ENCODE data around the gene FDX2.
"Not testable (repeated sequence)": the region's sequence is repeated elsewhere in the genome, so short reads cannot be mapped to it uniquely, and the experiment has no call there.

The FDX2 gene

DNA sequence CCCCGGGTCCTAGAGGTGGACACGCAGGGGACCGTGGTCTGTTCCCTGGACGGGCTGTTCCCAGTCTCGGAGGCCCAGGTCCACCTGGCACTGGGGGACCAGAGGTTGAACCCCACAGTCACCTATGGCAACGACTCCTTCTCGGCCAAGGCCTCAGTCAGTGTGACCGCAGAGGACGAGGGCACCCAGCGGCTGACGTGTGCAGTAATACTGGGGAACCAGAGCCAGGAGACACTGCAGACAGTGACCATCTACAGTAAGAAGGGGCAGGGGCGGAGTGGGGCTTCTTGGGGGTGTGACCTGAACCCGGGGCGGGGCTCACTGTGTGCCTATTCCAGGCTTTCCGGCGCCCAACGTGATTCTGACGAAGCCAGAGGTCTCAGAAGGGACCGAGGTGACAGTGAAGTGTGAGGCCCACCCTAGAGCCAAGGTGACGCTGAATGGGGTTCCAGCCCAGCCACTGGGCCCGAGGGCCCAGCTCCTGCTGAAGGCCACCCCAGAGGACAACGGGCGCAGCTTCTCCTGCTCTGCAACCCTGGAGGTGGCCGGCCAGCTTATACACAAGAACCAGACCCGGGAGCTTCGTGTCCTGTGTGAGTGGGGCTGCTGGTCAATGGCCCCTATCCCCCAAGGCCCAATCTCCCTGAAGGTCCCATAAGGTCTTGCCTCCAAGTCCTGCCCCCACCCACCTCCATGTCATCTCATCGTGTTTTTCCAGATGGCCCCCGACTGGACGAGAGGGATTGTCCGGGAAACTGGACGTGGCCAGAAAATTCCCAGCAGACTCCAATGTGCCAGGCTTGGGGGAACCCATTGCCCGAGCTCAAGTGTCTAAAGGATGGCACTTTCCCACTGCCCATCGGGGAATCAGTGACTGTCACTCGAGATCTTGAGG lies 31.5 kb downstream of the FDX2 start:
- DNase-seq (ENCODE audit: low spot score) = no peak

DNA sequence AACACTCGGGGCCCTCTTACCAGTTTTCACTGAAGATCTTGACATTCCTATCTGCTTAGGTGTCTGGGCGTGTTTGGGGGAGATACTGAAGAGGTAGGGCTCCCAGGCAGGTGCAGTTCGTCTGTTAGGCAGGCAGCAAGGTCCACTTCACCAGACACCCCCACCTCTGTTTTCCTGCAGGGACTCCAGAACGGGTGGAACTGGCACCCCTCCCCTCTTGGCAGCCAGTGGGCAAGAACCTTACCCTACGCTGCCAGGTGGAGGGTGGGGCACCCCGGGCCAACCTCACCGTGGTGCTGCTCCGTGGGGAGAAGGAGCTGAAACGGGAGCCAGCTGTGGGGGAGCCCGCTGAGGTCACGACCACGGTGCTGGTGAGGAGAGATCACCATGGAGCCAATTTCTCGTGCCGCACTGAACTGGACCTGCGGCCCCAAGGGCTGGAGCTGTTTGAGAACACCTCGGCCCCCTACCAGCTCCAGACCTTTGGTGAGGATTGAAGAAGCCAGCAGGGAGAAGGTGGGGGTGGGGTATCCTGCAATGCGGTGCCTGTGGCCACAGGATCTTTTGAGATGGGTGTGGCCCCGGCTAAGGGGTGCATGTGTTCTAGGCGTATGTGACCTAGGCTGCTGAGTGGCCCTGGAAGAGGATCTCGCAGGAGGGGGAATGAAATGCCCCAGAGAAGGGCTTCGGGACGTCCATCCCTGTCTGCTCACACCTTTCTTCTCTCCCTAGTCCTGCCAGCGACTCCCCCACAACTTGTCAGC lies 32.3 kb downstream of the FDX2 start:
- no peak for DNase-seq (ENCODE audit: low spot score)

DNA sequence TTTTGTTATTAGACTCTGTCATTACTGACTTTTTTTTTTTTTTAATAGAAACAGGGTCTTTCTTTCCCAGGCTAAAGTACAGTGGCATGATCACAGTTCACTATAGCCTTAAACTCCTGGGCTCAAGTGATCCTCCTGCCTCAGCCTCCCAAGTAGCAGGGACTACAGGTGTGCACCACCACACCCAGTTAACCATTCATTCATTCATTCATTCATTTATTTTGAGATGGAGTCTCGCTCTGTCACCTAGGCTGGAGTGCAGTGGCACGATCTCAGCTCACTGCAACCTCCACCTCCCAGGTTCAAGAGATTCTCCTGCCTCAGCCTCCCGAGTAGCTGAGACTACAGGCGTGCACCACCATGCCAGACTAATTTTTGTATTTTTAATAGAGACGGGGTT lies 33.8 kb downstream of the FDX2 start:
- not testable (repeated sequence) for DNase-seq (ENCODE audit: low spot score)

DNA sequence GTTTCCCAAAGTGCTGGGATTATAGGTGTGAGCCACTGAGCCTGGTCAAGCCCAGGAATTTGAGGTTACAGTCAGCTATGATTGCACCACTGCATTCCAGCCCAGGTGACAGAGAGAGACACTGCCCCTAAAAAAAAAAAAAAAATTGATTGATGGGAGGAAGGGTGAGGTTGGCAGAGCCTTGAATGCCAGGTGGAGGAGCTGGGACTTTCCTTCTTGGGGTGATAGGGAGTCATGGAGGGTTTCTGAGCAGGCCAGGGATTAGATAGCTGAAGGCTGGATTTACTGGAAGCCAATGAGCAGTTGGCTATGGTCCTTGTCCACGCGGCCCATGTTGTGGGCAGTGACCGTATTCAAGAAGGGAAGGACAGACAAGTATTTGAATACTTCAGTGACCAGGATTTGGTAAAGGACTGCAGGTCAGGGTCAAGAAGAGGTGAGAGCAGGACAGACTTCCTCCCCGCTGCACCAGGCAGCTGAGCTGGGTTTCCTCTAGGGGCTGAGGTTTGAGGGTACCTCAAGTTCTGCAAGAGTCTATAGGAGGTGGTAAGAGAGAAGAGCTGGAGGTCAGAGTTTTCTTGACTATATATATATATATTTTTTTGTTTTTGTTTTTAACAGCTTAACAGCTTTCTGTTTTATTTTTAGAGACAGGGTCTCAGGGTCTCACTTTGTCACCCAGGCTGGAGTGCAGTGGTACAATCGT lies 35.9 kb downstream of the FDX2 start:
- no peak for DNase-seq (ENCODE audit: low spot score)

DNA sequence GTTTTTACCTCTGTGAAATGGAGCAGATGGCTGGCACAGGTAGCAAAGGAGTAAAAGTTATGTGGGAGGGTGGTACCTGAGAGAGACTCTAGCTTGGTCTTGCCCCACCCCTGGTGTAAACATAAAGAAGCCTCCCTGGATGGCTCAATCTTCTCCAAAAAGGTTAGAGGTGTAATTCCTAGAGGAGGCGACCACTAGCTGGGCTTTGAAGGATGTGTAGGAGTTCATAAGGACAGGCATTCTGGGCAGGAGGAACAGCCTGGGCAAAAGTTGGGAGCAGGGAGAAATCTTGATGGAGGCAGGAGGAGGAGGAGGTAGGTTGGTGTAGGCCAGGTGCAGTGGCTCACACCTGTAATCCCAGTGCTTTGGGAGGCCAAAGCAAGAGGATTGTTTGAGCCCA lies 36.9 kb downstream of the FDX2 start:
- DNase-seq (ENCODE audit: low spot score) = no peak

DNA sequence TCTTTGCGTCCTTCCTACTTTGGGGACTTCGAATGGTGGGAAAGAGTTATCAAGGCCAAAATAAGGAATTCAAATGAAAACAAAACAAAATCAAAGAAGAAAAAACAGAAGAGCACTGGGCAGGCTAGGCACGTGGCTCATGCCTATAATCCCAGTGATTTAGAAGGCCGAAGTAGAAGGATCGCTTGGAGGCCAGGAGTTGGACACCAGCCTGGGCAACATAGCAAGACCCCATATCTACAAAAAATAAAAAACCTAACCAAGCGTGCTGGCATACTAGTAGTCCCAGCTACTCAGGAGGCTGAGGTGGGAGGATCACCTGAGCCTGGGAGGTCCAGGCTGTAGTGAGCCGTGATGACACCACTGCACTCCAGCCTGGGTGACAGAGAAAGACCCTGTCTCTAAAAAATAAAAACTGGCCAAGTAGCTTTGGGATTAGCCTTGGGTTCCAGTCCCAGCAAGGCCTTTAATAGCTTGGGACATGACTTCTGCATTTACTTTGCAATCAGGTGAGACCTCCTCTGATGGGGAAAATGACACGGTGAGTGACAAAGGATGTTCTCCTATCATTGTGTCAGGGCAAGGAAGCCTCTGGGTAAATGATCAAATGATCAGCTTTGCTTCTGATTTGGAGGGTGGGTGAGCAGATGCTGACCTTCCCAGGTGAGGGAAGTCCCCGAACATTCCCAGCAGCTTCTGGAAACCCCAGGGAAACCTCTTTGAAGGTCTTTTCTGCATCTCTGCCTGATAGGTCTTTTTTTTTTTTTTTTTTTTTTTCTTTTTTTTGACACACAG lies 37.8 kb downstream of the FDX2 start:
- DNase-seq (ENCODE audit: low spot score) = no peak

DNA sequence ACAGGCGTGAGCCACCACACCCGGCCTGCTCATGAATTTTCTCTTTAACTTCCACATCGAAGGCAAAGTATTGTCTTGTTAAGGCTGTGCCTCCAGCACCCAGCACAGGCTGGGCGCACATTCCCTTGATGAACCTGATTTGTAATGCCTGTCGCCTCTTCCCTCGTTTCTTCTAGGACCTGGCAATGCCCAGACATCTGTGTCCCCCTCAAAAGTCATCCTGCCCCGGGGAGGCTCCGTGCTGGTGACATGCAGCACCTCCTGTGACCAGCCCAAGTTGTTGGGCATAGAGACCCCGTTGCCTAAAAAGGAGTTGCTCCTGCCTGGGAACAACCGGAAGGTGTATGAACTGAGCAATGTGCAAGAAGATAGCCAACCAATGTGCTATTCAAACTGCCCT lies 41.2 kb downstream of the FDX2 start:
- no peak for DNase-seq (ENCODE audit: low spot score)

DNA sequence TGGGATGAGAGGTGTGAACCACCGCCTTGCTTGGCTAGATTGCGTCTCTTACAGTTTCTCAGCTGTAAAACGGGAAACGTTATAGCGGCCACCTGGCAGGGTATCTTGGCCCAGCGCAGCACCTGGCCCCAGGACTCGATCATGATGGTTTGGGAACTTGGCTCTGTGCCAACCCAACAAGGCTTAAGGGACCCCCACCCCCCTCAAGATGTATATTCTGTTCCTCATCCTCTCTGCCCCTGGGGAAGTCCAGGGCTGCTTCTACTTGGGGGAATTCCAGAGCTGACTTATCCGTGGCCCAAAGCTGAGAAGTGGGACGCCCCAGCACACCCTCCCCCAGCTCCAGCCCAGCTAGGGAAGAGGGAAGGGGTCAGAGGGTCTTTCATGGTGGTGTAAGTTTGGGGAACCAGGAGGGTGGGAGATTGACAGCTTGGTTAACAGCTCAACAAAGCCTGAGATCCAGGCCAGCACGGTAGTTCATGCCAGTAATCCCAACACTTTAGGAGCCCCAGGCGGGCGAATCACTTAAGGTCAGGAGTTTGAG lies 44.2 kb downstream of the FDX2 start:
- DNase-seq (ENCODE audit: low spot score) = peak; percentile 23

DNA sequence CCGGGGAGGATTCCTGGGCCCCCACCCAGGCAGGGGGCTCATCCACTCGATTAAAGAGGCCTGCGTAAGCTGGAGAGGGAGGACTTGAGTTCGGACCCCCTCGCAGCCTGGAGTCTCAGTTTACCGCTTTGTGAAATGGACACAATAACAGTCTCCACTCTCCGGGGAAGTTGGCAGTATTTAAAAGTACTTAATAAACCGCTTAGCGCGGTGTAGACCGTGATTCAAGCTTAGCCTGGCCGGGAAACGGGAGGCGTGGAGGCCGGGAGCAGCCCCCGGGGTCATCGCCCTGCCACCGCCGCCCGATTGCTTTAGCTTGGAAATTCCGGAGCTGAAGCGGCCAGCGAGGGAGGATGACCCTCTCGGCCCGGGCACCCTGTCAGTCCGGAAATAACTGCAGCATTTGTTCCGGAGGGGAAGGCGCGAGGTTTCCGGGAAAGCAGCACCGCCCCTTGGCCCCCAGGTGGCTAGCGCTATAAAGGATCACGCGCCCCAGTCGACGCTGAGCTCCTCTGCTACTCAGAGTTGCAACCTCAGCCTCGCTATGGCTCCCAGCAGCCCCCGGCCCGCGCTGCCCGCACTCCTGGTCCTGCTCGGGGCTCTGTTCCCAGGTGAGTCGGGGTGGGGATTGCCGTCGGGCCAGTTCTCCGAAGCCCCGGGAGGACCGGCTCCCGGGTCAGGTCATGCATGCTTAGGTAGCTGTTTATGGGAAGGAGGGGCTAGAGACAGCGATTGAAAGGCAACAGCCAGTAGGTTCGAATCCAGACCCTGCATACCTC lies 45.0 kb downstream of the FDX2 start, which contains the start of gene ICAM1:
Gene ICAM1 (plus strand): TSS at position 505 of the 779 bp plus-strand sequence. CDS start 40 bp downstream, at position 545.
- peak; percentile 55 for DNase-seq (ENCODE audit: low spot score)

DNA sequence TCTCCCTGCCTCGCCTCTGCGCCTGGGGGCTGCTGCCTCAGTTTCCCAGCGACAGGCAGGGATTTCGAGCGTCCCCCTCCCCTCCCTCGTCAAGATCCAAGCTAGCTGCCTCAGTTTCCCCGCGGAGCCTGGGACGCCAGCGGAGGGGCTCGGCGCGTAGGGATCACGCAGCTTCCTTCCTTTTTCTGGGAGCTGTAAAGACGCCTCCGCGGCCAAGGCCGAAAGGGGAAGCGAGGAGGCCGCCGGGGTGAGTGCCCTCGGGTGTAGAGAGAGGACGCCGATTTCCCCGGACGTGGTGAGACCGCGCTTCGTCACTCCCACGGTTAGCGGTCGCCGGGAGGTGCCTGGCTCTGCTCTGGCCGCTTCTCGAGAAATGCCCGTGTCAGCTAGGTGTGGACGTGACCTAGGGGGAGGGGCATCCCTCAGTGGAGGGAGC lies 45.6 kb downstream of the FDX2 start:
- DNase-seq (ENCODE audit: low spot score) = peak; percentile 36

DNA sequence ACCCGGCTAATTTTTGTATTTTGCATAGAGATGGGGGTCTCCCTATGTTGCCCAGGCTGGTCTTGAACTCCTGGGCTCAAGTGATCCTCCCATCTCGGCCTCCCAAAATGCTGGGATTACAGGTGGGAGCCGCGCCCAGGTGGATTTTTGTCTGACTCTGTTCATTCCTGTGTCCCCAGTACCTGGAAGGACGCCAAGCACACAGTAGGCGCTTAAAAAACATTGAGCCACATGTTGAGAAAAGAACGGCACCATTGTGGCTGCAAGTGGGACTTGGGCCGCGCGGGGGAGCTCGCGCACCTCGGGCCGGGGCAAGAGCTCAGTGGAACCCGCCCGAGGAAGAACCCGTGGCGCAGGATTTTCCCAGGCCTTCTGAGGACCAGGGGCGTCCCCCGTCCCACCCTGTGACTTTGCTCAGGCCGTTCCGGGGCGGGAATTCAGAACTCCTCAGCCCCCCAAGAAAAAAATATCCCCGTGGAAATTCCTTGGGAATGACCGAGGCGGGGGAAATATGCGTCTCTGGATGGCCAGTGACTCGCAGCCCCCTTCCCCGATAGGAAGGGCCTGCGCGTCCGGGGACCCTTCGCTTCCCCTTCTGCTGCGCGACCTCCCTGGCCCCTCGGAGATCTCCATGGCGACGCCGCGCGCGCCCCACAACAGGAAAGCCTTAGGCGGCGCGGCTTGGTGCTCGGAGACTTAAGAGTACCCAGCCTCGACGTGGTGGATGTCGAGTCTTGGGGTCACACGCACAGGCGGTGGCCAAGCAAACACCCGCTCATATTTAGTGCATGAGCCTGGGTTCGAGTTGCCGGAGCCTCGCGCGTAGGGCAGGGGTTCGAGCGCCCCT lies 46.3 kb downstream of the FDX2 start:
- peak; percentile 83 for DNase-seq (ENCODE audit: low spot score)

DNA sequence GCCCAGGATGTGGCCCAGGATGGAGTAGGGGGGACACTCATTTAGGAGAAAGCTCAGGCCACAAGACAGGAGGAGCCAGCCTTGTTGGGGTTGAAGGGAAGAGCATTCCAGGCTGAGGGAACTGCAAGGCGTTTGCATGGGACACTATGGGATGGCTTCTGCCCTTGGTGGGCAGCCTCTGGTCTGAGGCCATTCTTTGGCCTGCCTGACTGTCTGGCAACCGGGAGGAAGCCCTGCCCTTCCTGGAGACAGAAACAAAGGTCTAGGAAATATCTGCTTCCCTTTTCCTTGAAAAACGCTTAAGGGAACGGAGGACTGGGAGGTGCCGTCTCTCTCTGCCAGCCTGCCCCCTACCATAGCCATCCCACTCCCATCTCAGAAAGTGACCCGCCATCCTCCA lies 47.7 kb downstream of the FDX2 start:
- no peak for DNase-seq (ENCODE audit: low spot score)

DNA sequence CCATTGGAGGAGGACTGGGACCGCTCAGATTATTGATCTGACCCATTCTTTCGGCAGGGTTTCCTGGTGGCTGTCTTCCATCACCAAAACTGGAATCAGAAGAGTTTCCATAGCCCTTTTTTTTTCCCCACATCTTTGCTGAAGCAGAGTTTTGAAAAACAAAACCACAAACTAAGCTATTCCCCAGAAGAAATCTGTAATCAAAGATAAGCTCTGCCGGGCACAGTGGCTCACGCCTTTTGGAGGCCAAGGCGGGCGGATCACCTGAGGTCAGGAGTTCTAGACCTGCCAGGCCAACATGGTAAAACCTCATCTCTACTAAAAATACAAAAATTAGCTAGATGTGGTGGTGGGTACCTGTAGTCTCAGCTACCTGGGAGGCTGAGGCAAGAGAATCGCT lies 49.1 kb downstream of the FDX2 start:
- DNase-seq (ENCODE audit: low spot score) = no peak

DNA sequence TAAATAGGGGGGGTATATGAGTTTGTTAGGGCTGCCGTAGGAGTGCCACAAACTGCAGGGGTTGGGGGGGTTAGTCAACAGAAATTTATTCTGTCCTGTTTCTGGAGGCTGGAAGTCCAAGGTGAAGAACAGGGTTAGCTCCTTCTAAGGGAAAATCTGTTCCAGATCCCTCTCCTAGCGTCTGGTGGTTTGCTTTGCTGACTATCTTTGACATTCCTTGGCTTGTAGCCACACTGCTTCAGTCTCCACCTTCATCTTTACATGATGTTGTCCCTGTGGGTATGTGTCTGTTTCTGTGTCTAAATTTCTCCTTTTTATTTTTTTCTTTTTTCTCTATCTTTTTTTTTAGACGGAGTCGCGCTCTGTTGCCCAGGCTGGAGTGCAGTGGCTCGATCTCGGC lies 53.0 kb downstream of the FDX2 start:
- no peak for DNase-seq (ENCODE audit: low spot score)

DNA sequence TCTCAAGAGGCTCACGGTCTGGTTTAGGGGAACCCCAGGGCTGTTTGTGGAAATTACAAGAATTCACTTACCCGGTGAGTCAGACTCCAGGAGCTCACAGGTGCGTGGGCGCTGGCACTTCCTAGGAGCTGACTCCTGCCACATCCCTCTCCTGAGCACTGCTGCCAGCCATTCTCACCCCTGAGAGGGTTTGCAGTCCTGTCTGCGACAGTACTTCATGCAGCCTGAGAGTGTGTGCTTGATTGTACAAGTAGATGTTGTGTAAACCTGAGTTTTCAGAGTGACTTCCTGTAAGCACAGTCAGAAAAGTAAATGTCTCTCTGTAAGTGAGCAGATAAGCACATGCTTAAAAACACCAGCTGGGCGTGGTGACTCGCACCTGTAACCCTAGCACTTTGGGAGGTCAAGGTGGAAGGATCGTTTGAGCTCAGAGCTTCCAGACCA lies 55.7 kb downstream of the FDX2 start:
- DNase-seq (ENCODE audit: low spot score) = no peak
